HG03159 (cell line): Measurements from ENCODE around the gene KIAA1586.
"Not testable (repeated sequence)": the region's sequence is repeated elsewhere in the genome, so short reads cannot be mapped to it uniquely, and the experiment has no call there.

Experiments
- ATAC-seq: cut with Tn5 transposase; IDR thresholded peaks from one replicate; pipeline ENCODE4 v1.9.1; 2021; ENCODE audit warnings: mild to moderate bottlenecking, moderate library complexity; ENCODE audit not compliant: unreplicated experiment

Gene KIAA1586

DNA sequence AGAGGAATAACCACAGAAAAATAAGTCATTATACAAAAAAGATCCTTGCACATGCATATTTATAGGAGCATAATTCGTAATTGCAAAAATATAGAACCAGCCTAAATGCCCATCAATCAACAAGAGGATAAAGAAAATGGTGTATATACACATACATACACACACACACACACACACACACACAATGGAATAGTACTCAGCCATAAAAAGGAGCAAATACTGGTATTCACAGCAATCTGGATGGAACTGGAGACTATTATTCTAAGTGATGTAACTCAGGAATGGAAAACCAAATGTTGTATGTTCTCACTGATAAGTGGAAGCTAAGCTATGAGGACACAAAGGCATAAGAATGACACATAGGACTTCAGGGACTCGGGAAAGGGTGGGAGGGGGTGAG lies 1.9 kb upstream of the KIAA1586 start:
- ATAC-seq = no peak

DNA sequence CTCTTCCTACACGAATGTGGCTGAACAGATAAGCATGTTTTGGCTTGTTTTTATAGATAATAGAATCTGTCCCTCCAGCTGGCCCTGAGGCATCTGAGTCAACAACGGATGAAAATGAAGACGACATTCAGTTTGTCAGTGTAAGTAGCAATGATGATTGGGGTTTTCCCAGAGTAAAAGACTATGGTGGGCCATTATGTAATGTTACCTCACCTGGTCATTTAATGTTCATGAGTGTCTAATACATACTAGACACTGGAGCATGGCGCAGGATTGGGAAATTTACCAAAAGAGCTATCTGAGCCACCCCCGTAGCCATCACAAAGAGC lies 728 bp downstream of the KIAA1586 start:
- peak; percentile 30 for ATAC-seq

DNA sequence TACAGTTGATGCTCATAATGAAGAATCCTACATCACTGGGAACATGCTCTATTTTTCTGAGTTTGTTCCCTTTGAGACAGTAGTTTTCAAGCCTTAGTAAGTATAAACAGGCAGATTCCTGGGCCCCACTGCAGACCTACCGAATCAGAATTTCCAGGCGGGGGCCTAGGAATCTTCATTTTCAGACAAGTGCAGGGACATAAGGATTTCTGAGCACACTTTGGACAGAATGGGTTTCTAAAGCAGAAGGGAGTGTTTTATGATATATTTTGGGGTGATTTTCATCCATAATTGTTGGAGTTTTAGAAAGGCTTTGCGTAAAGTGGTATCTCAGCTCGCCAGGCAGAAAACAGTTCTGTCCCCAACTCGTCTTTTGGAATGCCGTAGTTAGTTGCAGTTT lies 1.4 kb downstream of the KIAA1586 start:
- ATAC-seq = not testable (repeated sequence)

DNA sequence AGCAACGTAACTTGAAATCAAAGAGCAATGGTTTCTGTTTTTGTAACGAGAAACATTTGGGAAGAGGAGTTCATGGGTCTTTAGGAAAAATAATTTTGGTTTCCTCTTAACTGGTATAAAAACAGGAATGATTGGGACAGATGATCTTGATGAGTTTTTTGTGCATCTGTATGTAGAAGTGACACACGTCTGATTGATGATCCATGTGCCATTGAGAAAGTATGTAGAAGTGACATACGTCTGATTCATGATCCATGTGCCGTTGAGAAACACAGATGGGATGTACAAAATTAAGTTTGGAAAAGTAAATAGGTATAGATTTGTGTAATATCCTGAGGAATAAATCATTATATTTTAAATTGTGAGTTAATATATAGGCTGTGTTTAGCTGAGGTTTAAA lies 2.1 kb downstream of the KIAA1586 start:
- no peak for ATAC-seq

DNA sequence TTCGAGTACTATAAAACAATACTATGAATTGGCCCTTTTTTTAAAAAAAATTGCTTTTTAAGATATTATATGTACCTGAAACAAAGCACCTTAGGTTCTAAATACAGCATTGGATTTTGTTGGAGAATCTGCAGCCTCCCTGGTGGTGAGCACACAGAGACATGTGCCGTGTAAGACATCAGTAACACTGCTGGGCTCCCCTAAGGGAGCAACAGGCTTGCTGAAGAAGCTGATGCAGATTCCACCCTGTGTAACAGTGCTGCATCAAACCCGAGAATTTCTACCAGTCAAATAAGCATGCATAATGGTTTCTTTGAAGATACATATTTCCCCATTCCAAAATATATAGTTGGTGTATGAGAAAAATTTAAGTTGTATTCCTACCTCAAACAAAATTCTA lies 17.4 kb downstream of the KIAA1586 start:
- ATAC-seq = no peak

DNA sequence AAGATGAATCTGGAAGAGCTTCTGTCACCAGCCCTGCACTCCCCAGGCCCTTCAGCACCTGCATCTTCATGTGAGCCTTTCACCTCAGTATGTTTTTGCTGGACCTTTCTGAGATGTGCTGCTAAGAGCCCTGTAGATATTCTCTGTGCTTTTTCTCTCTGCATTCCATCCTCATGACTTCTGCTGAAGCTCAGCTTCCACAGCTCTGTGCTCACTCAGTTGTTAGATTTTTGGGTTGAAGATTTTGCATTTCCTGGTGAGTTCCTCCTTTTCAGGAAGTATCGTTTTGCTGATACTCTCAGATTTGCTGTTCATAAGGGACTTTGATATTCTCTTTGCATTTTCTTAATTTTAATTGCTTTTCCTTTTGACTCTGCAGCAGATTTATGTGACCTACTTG lies 18.3 kb downstream of the KIAA1586 start:
- no peak for ATAC-seq

DNA sequence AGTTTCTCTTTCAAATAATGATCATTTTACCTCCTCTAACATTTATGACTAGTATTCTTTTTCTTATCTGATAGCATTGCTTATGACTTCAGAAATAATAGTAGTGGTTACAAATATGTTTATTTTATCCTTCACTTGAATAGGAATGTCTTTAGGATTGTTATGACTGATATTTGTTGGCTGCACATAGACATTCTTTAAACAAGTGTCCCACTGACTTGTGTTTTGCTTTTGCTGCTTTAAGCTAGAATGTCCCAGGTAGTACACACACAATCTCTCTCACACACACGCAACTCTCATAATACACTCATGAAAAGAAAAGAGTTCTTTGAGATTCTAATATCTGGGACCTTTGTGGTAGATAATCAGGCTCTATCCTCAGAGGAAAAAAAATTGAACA lies 21.6 kb downstream of the KIAA1586 start:
- no peak for ATAC-seq

DNA sequence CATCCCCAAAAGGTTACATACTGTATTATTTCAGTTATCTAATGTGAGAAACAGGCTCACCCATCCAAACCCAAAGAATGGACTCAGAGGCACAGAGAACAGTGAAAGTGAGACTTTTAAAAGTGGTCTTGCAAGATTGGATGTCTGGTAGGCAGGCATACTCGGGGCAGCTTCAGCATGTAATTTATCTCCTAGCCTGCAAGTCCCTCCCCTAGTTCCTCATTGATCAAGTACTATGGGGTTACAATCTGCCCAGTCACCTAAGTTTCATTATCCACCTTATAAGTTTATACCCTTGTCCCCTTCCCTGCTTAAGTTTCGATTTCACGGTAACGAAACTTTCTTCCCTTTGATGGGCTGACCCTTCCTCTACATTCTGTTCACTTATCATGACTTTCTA lies 22.7 kb downstream of the KIAA1586 start:
- ATAC-seq = no peak

DNA sequence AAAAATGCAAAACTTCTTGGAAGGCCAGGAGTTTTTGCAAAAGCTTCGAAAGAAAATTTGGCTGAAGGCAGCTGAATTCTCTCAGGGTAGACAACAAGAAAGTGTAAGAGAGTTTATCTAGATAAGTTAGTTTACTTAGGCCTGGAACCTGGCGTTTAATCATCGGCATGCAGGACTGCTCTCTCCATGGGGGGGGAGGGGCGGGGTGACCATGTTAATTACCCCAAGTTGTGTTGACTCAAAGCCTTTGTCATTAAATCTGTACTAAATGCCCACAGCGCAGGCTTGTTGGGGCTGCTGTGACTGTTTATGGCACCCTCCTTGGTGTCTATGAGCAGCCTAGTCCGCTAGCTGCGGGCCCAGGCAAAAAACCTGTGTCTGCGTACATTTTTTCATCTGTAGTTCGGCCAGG lies 23.4 kb downstream of the KIAA1586 start:
- no peak for ATAC-seq

DNA sequence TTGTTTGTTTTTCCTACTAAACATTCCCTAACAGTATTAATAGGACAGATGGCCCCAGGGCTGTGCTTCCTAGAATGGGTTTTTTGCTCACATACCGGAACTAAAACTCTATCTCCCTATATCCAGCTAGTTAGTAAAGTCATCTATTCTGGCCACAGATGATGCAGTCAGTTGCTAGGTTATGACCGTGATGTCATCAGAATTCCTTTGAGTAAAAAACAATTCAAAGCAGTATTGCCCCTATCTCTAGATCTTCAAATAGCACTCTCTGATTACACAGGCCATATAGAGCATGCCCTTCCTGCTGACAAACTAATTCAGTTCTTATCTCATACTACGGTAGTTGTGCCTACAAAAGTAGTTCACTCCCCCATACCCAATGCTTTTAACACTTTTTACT lies 25.6 kb downstream of the KIAA1586 start:
- no peak for ATAC-seq

DNA sequence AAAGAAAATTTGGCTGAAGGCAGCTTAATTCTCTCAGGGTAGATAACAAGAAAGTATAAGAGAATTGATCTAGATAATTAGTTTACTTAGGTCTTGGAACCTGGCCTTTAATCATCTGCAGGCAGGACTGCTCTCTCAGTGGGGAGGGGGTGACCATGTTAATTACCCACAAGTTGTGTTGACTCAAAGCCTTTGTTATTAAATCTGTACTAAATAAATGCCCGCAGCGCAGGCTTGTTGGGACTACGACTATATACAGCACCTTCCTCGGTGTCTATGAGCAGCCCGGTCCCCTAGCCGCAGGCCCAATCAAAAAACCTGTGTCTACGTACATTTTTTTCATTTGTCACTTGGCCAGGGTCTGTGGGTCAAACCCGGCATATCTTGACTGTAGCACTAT lies 27.9 kb downstream of the KIAA1586 start:
- ATAC-seq = no peak

DNA sequence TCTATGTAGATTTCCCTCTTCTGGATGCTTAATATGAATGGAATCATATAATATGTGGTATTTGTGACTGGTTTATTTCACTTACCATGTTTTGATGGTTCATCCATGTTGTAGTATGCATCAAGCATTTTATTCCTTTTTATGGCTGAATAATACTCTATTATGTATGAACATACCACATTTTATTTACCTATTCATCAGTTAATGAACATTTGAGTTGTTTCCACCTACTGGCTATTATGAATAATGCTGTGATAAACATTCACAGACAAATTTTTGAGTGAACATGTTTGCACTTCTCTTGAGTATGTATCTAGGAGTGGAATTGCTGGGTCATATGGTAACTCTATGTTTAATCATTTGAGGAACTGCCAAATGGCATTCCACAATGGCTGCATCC lies 28.6 kb downstream of the KIAA1586 start:
- no peak for ATAC-seq

DNA sequence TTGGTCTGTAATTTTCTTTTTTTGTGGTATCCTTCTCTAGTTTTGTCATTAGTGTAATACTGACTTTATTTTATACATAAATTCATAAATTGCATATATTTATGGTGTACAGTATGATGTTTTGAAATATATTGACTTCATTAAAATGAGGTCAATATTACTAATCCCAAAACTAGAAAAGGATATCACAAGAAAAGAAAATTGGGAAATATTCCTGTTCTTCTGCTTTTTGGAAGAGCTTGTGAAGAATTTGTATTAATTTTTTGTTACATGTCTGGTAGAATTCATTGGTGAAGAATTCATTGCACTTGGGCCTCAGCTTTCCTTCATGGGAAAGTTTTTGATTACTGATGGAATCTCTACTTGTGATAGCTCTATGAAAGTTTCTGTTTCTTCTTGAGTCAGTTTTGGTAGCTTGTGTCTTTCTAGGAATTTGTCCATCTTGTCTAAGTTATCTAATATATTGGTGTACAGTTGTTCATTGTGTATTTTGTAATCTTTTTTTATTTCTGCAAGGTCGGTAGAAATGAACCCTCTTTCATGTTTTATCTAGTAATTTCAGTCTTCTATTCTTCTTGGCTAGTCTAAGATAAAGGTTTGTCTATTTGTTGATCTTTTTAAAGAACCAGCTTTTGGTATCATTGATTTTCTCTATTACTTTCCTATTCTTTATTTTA lies 32.2 kb downstream of the KIAA1586 start:
- no peak for ATAC-seq

DNA sequence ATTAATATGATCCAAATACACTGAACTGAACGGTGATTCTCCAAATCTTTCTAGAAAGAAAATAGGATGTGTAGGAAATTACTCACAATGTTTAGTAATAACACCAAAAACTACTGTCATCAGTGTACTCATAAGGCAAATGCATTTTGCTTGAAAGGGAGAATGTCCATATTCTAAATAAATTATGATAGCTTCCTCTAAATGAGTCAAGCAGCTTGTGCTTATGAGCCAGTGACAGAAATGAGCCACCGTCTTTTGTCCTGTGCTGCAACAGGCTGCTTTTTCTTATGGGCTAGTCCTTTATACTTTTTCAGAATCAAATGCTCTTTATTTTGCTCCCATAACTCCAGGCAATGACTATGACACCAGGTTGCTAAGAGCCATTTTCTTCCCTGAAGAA lies 39.0 kb downstream of the KIAA1586 start:
- ATAC-seq = no peak

DNA sequence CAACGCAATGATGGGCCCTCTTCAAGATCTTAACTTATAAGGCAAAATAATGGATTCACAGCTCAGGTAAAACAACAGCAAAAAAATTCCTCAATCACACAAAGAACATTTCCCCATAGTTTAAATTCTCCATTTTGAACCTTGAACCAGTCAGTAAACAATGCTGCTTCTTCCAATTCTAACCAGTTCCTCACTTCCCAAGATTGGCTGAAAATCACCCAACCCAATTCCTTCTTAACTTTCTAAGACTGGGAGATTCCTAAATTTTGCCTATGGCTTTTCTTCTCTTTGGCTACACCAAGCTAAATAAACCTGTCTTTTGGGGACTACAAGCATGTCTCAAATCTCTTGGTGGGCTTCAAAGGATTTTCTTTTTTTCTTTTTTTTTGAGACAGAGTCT lies 40.4 kb downstream of the KIAA1586 start:
- no peak for ATAC-seq

DNA sequence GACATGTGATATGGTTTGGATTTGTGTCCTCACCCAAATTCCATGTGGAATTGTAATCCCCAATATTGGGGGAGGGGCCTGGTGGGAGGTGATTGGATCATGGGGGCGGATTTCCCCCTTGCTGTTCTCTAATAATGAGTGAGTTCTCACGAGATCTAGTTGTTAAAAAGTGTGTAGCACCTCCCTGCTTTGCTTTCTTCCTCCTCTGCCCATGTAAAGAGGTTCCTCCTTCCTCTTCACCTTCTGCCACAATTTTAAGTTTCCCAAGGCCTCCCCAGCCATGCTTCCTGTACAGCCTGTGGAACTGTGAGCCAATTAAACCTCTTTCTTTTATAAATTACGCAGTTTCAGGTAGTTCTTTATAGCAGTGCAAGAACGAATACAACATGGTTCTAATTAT lies 41.4 kb downstream of the KIAA1586 start:
- no peak for ATAC-seq

DNA sequence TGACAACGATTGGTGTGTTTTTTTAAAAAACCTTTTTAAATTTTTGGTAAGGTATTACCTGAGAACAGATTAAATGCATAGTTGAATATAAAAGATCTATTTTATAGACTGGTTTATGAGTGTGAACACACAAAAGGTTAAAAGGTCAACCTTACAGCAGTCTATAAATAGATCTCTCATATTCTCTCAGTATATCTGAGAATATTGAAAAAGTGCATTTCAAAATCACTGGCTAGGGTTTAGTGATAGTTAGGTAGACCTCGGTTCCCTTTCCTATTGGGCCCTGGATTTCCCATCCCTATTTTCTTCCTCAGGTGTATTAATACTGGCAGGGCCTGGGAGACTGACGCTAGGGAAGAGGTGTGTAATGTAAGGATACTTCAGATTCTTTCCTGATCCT lies 42.8 kb downstream of the KIAA1586 start:
- ATAC-seq = no peak

DNA sequence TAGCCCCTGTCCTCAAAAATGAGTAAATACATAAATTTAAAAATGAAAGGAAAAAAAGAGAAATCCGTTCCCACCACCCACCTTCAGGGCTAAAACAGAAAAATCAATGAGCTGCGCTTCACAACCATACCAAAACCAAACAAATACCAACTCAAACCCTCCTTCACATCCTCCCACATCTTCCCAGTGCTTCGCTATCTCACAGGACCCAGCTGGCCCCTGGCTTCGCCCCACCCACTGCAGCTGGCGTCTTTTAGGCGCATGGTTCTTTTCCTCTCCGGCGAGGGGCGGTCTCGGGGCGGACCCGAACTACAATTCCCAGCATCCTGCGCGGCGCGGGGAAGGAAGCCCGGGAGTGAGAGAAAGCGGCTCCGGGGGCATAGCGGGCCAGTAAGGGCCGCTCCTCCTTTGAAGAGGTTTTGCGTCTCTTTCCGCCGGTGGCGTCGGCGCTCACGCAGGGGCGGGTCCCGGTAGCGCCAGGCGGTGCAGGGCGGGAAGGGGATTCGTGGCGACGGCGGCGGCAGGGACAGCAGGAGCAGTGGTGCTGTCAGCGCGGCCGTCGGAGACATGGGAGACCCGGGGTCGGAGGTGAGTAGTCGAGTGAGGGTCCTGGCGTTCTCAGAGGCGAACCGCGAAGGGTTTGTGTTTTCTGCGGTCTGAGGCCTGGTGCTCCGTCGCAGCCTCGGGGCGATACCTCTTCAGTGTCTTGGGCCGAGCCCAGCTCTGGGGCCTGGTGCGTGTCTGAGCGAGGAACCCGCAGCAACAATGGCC lies 43.4 kb downstream of the KIAA1586 start, which contains the start of gene ZNF451:
Gene ZNF451, plus strand, starts transcription at position 502 of the 771 bp plus-strand sequence. Its CDS starts 66 bp downstream, at position 568.
- ATAC-seq = peak; percentile 96

DNA sequence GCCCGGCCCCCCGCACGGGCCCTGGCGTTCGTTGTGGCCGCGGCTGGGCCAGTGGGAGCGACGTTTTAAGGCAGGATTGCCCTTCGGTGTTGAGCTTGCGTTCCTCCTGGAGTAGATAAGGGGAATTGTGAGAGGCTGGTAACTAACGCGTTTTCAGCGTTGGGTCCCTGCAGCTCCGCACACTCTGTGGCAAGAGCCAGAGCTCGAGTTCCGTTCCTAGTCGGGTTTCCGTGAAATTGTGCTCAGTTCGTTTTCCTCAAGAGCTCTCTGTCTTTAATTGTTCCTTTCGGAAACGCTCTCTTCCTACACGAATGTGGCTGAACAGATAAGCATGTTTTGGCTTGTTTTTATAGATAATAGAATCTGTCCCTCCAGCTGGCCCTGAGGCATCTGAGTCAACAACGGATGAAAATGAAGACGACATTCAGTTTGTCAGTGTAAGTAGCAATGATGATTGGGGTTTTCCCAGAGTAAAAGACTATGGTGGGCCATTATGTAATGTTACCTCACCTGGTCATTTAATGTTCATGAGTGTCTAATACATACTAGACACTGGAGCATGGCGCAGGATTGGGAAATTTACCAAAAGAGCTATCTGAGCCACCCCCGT lies 44.1 kb downstream of the KIAA1586 start:
- ATAC-seq = peak; percentile 16

DNA sequence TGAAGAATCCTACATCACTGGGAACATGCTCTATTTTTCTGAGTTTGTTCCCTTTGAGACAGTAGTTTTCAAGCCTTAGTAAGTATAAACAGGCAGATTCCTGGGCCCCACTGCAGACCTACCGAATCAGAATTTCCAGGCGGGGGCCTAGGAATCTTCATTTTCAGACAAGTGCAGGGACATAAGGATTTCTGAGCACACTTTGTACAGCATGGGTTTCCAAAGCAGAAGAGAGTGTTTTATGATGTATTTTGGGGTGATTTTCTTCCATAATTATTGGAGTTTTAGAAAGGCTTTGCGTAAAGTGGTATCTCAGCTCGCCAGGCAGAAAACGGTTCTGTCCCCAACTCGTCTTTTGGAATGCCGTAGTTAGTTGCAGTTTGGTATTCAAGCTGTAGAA lies 44.9 kb downstream of the KIAA1586 start:
- not testable (repeated sequence) for ATAC-seq

DNA sequence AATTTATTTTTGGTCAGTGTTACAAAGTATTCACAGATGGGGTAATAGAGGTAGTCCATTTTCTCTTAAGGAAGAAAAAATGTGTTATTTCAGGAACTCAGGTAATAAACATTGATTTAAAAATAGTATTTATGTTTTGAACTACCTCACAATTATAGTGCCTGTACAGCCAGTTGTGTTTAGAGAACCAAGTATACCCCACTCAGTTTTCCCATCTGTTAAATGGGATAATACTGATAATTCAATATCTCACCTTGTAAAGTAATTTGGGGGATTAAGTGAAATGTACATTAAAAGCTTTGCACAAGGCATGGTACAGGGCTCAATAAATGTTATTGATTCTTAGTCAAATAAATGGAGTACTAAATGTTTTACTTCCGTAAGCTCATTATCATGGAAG lies 48.2 kb downstream of the KIAA1586 start:
- ATAC-seq = no peak

DNA sequence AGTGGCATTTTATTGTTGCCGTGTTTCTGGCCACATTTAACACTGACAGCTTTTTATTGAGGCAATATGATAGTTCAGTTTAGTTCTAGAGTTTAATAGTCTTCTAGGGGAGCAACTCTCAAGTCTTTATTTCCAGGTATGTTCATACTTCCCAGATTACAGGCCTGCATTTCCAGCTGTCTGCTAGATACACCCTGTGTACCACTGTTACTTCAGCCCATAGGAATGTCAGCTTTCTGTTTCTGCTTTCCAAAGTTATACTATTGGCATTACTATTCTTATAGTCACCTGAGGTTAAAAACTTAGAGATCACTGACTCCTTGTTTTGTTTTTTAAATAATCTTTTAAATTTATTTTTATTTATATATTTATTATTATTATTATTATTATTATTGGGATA lies 51.1 kb downstream of the KIAA1586 start:
- no peak for ATAC-seq
